Activated CD4-positive, alpha-beta T cell treated with anti-CD3 and anti-CD28 coated beads, Interleukin-2, amount 50 U/mL, for 16 hours (primary cell): ENCODE results near the gene SDC3.

ENCODE experiments used
- DNase-seq: peaks from one replicate; pipeline ENCODE4 v3.0.0-alpha.2; 2020

The SDC3 gene

GRCh38 chr1:30887485-30888315 lies 20.9 kb downstream of the SDC3 start:
- DNase-seq, result no peak

GRCh38 chr1:30886710-30887428 lies 21.7 kb downstream of the SDC3 start:
- no peak for DNase-seq

GRCh38 chr1:30885570-30886522 lies 22.7 kb downstream of the SDC3 start:
- no peak for DNase-seq

- DNase-seq, result no peak
These were observed 23.8 kb downstream of the SDC3 start for GRCh38 chr1:30884723-30885122.

GRCh38 chr1:30883389-30884172 lies 25.0 kb downstream of the SDC3 start:
- no peak for DNase-seq

GRCh38 chr1:30882678-30883388 lies 25.7 kb downstream of the SDC3 start:
- no peak for DNase-seq

GRCh38 chr1:30881319-30882181 lies 27.0 kb downstream of the SDC3 start:
- no peak for DNase-seq

- no peak for DNase-seq
These were observed 27.8 kb downstream of the SDC3 start for GRCh38 chr1:30880678-30881318.

- DNase-seq, result no peak
These were observed 28.4 kb downstream of the SDC3 start for GRCh38 chr1:30879940-30880677.

GRCh38 chr1:30879126-30879786 lies 29.3 kb downstream of the SDC3 start:
- no peak for DNase-seq

- no peak for DNase-seq
These were observed 30.0 kb downstream of the SDC3 start for GRCh38 chr1:30878559-30878958.

GRCh38 chr1:30878016-30878415 lies 30.5 kb downstream of the SDC3 start:
- DNase-seq, result no peak

- no peak for DNase-seq
These were observed 31.2 kb downstream of the SDC3 start for GRCh38 chr1:30877205-30877912.

GRCh38 chr1:30876451-30877204 lies 31.9 kb downstream of the SDC3 start:
- DNase-seq, result no peak

GRCh38 chr1:30875916-30876315 lies 32.6 kb downstream of the SDC3 start:
- no peak for DNase-seq

- no peak for DNase-seq
These were observed 33.4 kb downstream of the SDC3 start for GRCh38 chr1:30875197-30875596.

- no peak for DNase-seq
These were observed 34.4 kb downstream of the SDC3 start for GRCh38 chr1:30874176-30874575.

- no peak for DNase-seq
These were observed 35.7 kb downstream of the SDC3 start for GRCh38 chr1:30872948-30873263.
